Stimulated activated effector memory CD8-positive, alpha-beta T cell treated with anti-CD3 and anti-CD28 coated beads, Interleukin-12 subunit alpha, Interleukin-12 subunit beta, amount 100 ng/mL, for 72 hours (primary cell): ENCODE measurements around the gene NUFIP1.
"Not testable (repeated sequence)": the region's sequence is repeated elsewhere in the genome, so short reads cannot be mapped to it uniquely, and the experiment has no call there.

Experiments
- ATAC-seq: fragments of 150-1000 bp; cut with Tn5 transposase; 2 replicates; pipeline ENCODE4 v1.10.0; 2021
- DNase-seq, 2 donors: peaks; one replicate each; pipeline ENCODE4 v3.0.0; 2021 to 2022; ENCODE audit warnings: low spot score in 2 of 2
- H3K27ac Mint-ChIP-seq: one replicate; pipeline ENCODE4 v1.8.0; 2022; ENCODE audit warnings: mild to moderate bottlenecking, mixed read lengths
- H3K36me3 Mint-ChIP-seq: one replicate; pipeline ENCODE4 v1.8.0; 2022; ENCODE audit warnings: mild to moderate bottlenecking, mixed read lengths
- H3K4me1 Mint-ChIP-seq: one replicate; pipeline ENCODE4 v1.8.0; 2022; ENCODE audit warnings: mixed read lengths
- H3K4me3 Mint-ChIP-seq: one replicate; pipeline ENCODE4 v1.8.0; 2022; ENCODE audit warnings: mild to moderate bottlenecking, mixed read lengths
- H3K9me3 Mint-ChIP-seq: one replicate; pipeline ENCODE4 v1.8.0; 2022; ENCODE audit warnings: mixed read lengths

The NUFIP1 gene

GRCh38 chr13:44976949-44977583 is 12.2 kb downstream of the NUFIP1 start:
- Mint-ChIP-seq H3K36me3 (peaks cover 31% of the 10 kb centered on the region), H3K4me3 (no peak overlapping the region), H3K4me1 (no peaks in the 10 kb centered on the region), H3K9me3 (no peaks in the 10 kb centered on the region), H3K27ac (no peak overlapping the region)
- DNase-seq (no peak), ATAC-seq (no peak)

GRCh38 chr13:44976196-44976595 is 13.1 kb downstream of the NUFIP1 start:
- H3K4me1 Mint-ChIP-seq, result no peaks in the 10 kb centered on the region
- DNase-seq (no peak), ATAC-seq (no peak)
- H3K9me3 Mint-ChIP-seq, result no peaks in the 10 kb centered on the region
- no peak overlapping the region for H3K27ac Mint-ChIP-seq
- peaks cover 30% of the 10 kb centered on the region for H3K36me3 Mint-ChIP-seq
- no peak overlapping the region for H3K4me3 Mint-ChIP-seq

- Mint-ChIP-seq H3K4me1 (no peaks in the 10 kb centered on the region), H3K4me3 (no peak overlapping the region), H3K27ac (no peak overlapping the region), H3K36me3 (peaks cover 17% of the 10 kb centered on the region), H3K9me3 (no peaks in the 10 kb centered on the region)
- DNase-seq, result no peak
- ATAC-seq, result no peak
These were observed 15.0 kb downstream of the NUFIP1 start for GRCh38 chr13:44974056-44974793.

- H3K4me3 Mint-ChIP-seq, result no peak overlapping the region
- ATAC-seq (no peak), DNase-seq (no peak)
- no peaks in the 10 kb centered on the region for H3K4me1 Mint-ChIP-seq
- peaks cover 16% of the 10 kb centered on the region for H3K36me3 Mint-ChIP-seq
- H3K27ac Mint-ChIP-seq, result no peak overlapping the region
- no peaks in the 10 kb centered on the region for H3K9me3 Mint-ChIP-seq
These were observed 16.2 kb downstream of the NUFIP1 start for GRCh38 chr13:44972956-44973581.

GRCh38 chr13:44971656-44972595 is 17.3 kb downstream of the NUFIP1 start:
- H3K36me3 Mint-ChIP-seq, result peaks cover 26% of the 10 kb centered on the region
- no peak overlapping the region for H3K4me3 Mint-ChIP-seq
- H3K27ac Mint-ChIP-seq, result no peak overlapping the region
- DNase-seq (no peak), ATAC-seq (no peak)
- H3K9me3 Mint-ChIP-seq, result no peaks in the 10 kb centered on the region
- H3K4me1 Mint-ChIP-seq, result no peaks in the 10 kb centered on the region

GRCh38 chr13:44969551-44970484 is 19.5 kb downstream of the NUFIP1 start:
- no peaks in the 10 kb centered on the region for H3K4me1 Mint-ChIP-seq
- DNase-seq (no peak), ATAC-seq (no peak)
- peaks cover 47% of the 10 kb centered on the region for H3K36me3 Mint-ChIP-seq
- H3K4me3 Mint-ChIP-seq, result no peak overlapping the region
- H3K27ac Mint-ChIP-seq, result no peak overlapping the region
- H3K9me3 Mint-ChIP-seq, result no peaks in the 10 kb centered on the region

GRCh38 chr13:44968434-44968815 is 20.8 kb downstream of the NUFIP1 start:
- H3K27ac Mint-ChIP-seq, result no peak overlapping the region
- no peak overlapping the region for H3K4me3 Mint-ChIP-seq

GRCh38 chr13:44967704-44968433 is 21.4 kb downstream of the NUFIP1 start:
- Mint-ChIP-seq H3K4me1 (no peaks in the 10 kb centered on the region), H3K27ac (no peak overlapping the region), H3K36me3 (peaks cover 66% of the 10 kb centered on the region), H3K4me3 (no peak overlapping the region), H3K9me3 (peaks cover 3% of the 10 kb centered on the region)
- ATAC-seq (no peak), DNase-seq (no peak)

More at GRCh38 chr13:44968434-44968815, 20.8 kb downstream of the NUFIP1 start:
- Mint-ChIP-seq H3K4me1 (no peaks in the 10 kb centered on the region), H3K36me3 (peaks cover 61% of the 10 kb centered on the region), H3K9me3 (no peaks in the 10 kb centered on the region)
- no peak for DNase-seq
- no peak for ATAC-seq

- no peak for ATAC-seq
- no peak for DNase-seq
- no peaks in the 10 kb centered on the region for H3K4me1 Mint-ChIP-seq
- H3K9me3 Mint-ChIP-seq, result peaks cover 14% of the 10 kb centered on the region
- H3K4me3 Mint-ChIP-seq, result no peak overlapping the region
- peaks cover 89% of the 10 kb centered on the region for H3K36me3 Mint-ChIP-seq
- no peak overlapping the region for H3K27ac Mint-ChIP-seq
These were observed 27.3 kb downstream of the NUFIP1 start for GRCh38 chr13:44961997-44962396.

- H3K27ac Mint-ChIP-seq, result no peak overlapping the region
- no peak overlapping the region for H3K4me3 Mint-ChIP-seq
- ATAC-seq (no peak), DNase-seq (no peak)
- peaks cover 38% of the 10 kb centered on the region for H3K36me3 Mint-ChIP-seq
- H3K4me1 Mint-ChIP-seq, result no peaks in the 10 kb centered on the region
- no peaks in the 10 kb centered on the region for H3K9me3 Mint-ChIP-seq
These were observed 33.9 kb downstream of the NUFIP1 start for GRCh38 chr13:44955406-44955805.

GRCh38 chr13:44954224-44954623 is 35.0 kb downstream of the NUFIP1 start:
- H3K27ac Mint-ChIP-seq, result no peak overlapping the region
- peaks cover 32% of the 10 kb centered on the region for H3K36me3 Mint-ChIP-seq
- DNase-seq (no peak), ATAC-seq (no peak)
- no peaks in the 10 kb centered on the region for H3K9me3 Mint-ChIP-seq
- H3K4me3 Mint-ChIP-seq, result no peak overlapping the region
- no peaks in the 10 kb centered on the region for H3K4me1 Mint-ChIP-seq

- Mint-ChIP-seq H3K27ac (no peak overlapping the region), H3K36me3 (peaks cover 36% of the 10 kb centered on the region), H3K4me1 (no peaks in the 10 kb centered on the region), H3K9me3 (no peaks in the 10 kb centered on the region), H3K4me3 (no peak overlapping the region)
- ATAC-seq, result no peak
- DNase-seq, result no peak
These were observed 36.6 kb downstream of the NUFIP1 start for GRCh38 chr13:44952671-44953070.

- DNase-seq (no peak), ATAC-seq (no peak)
- Mint-ChIP-seq H3K4me3 (no peak overlapping the region), H3K27ac (no peak overlapping the region), H3K36me3 (peaks cover 32% of the 10 kb centered on the region), H3K9me3 (no peaks in the 10 kb centered on the region), H3K4me1 (no peaks in the 10 kb centered on the region)
These were observed 38.1 kb downstream of the NUFIP1 start for GRCh38 chr13:44951184-44951583.

- H3K4me3 Mint-ChIP-seq, H3K9me3 Mint-ChIP-seq, H3K27ac Mint-ChIP-seq, DNase-seq, ATAC-seq, H3K4me1 Mint-ChIP-seq: not testable (repeated sequence)
- H3K36me3 Mint-ChIP-seq, result peaks cover 36% of the 10 kb centered on the region
These were observed 45.9 kb downstream of the NUFIP1 start for GRCh38 chr13:44943411-44943810.
